MM.1S (cell line): Measurements from ENCODE around the gene RPTOR.

Experiments
- DNase-seq: peaks from one replicate; pipeline ENCODE4 v3.0.0-alpha.2; 2015
- H2AFZ ChIP-seq: fragments of 300-600 bp; sonication (generic); 2 replicates; pipeline ENCODE4 v1.6.0; 2016; ENCODE audit warnings: antibody characterized with exemption, low read length
- H3F3A ChIP-seq: fragments of 300-600 bp; sonication (generic); 2 replicates; pipeline ENCODE4 v1.6.1; 2016; ENCODE audit warnings: mild to moderate bottlenecking, antibody characterized with exemption, low read length, moderate library complexity, mixed read lengths; ENCODE audit not compliant: insufficient read depth
- H3K27ac ChIP-seq: fragments of 300-600 bp; sonication (generic); 2 replicates; pipeline ENCODE4 v1.5.1; 2016; ENCODE audit warnings: mild to moderate bottlenecking, low read length
- H3K27me3 ChIP-seq: fragments of 300-600 bp; sonication (generic); replicated peaks from 2 replicates; pipeline ENCODE4 v1.6.0; 2016; ENCODE audit warnings: low read length; ENCODE audit not compliant: insufficient read depth
- H3K36me3 ChIP-seq: fragments of 300-600 bp; sonication (generic); replicated peaks from 2 replicates; pipeline ENCODE4 v1.6.1; 2016; ENCODE audit warnings: mild to moderate bottlenecking, low read length, mixed read lengths; ENCODE audit not compliant: insufficient read depth
- H3K4me1 ChIP-seq: fragments of 300-600 bp; sonication (generic); 2 replicates; pipeline ENCODE4 v1.6.1; 2016; ENCODE audit warnings: low read length, mixed read lengths
- H3K4me2 ChIP-seq: fragments of 300-600 bp; sonication (generic); 2 replicates; pipeline ENCODE4 v1.6.0; 2016; ENCODE audit warnings: low read depth, low read length
- H3K4me3 ChIP-seq: fragments of 300-600 bp; sonication (generic); 2 replicates; pipeline ENCODE4 v1.5.1; 2016; ENCODE audit warnings: low read length, mixed read lengths
- H3K79me2 ChIP-seq: fragments of 300-600 bp; sonication (generic); 2 replicates; pipeline ENCODE4 v1.6.1; 2016; ENCODE audit warnings: mixed run types, low read length, mixed read lengths
- H3K9ac ChIP-seq: fragments of 300-600 bp; sonication (generic); 2 replicates; pipeline ENCODE4 v1.6.1; 2016; ENCODE audit warnings: low read length, mixed read lengths
- H3K9me2 ChIP-seq: fragments of 300-600 bp; sonication (generic); replicated peaks from 2 replicates; pipeline ENCODE4 v1.6.1; 2016; ENCODE audit warnings: mild to moderate bottlenecking, low read length, mixed read lengths; ENCODE audit not compliant: insufficient read depth
- H3K9me3 ChIP-seq: fragments of 300-600 bp; sonication (generic); replicated peaks from 2 replicates; pipeline ENCODE4 v1.6.1; 2016; ENCODE audit warnings: mild to moderate bottlenecking, low read length, mixed read lengths; ENCODE audit not compliant: insufficient read depth
- H4K20me1 ChIP-seq: fragments of 300-600 bp; sonication (generic); 2 replicates; pipeline ENCODE4 v1.6.1; 2016; ENCODE audit warnings: mild to moderate bottlenecking, low read length, moderate library complexity, mixed read lengths; ENCODE audit not compliant: insufficient read depth
- EZH2 ChIP-seq: fragments of 300-600 bp; sonication (generic); optimal IDR thresholded peaks from 2 replicates; pipeline ENCODE3; 2017; ENCODE audit warnings: low read depth, mild to moderate bottlenecking, antibody characterized with exemption, low read length, mixed read lengths
- EZH2phosphoT487 ChIP-seq: fragments of 300-600 bp; sonication (generic); IDR thresholded peaks from 2 replicates; pipeline ENCODE4 v1.6.1; 2018; ENCODE audit warnings: antibody characterized with exemption, low read length
- TF ChIP-seq, protein P1 (sequence below): fragments of 300-600 bp; sonication (generic); IDR thresholded peaks from 2 replicates; pipeline ENCODE4 v1.5.1; 2016; ENCODE audit warnings: antibody characterized with exemption, low read length, mixed read lengths

RPTOR gene

DNA sequence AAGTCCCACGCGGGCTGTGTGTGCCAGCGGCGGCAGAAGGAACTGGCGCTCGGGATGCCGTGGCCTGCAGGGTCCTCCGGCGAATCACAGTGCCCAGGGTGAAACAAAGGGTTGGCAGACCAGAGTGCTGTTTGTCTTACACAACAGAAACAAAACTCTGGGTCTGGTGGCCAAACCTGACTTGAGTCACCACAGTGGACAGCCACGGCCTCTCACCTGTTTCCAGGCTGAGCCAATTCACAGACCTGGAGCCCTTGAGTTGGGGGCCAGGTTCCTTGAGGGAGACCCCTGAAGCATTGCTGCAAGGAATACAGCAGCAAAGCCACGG, 444.9 kb downstream of the RPTOR start:
- Histone ChIP-seq H3K4me1 (peaks cover 8% of the 10 kb centered on the region), H3K36me3 (no peaks in the 10 kb centered on the region), H3K79me2 (peaks cover 20% of the 10 kb centered on the region), H3K9me3 (no peaks in the 10 kb centered on the region), H3K9me2 (no peaks in the 10 kb centered on the region), H3K4me3 (no peak overlapping the region), H3F3A (no peaks in the 10 kb centered on the region), H3K27ac (no peak overlapping the region), H3K9ac (no peak overlapping the region), H3K27me3 (peaks cover 21% of the 10 kb centered on the region), H2AFZ (peak overlapping the region; percentile 40; the same call in 1 of the 2 replicates), H4K20me1 (no peaks in the 10 kb centered on the region), H3K4me2 (peak overlapping the region; percentile 60; the same call in 1 of the 2 replicates)
- DNase-seq = no peak
- TF ChIP-seq EZH2 (no peak), EZH2phosphoT487 (no peak)
- TF ChIP-seq, protein P1, sequence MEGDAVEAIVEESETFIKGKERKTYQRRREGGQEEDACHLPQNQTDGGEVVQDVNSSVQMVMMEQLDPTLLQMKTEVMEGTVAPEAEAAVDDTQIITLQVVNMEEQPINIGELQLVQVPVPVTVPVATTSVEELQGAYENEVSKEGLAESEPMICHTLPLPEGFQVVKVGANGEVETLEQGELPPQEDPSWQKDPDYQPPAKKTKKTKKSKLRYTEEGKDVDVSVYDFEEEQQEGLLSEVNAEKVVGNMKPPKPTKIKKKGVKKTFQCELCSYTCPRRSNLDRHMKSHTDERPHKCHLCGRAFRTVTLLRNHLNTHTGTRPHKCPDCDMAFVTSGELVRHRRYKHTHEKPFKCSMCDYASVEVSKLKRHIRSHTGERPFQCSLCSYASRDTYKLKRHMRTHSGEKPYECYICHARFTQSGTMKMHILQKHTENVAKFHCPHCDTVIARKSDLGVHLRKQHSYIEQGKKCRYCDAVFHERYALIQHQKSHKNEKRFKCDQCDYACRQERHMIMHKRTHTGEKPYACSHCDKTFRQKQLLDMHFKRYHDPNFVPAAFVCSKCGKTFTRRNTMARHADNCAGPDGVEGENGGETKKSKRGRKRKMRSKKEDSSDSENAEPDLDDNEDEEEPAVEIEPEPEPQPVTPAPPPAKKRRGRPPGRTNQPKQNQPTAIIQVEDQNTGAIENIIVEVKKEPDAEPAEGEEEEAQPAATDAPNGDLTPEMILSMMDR = no peak

DNA sequence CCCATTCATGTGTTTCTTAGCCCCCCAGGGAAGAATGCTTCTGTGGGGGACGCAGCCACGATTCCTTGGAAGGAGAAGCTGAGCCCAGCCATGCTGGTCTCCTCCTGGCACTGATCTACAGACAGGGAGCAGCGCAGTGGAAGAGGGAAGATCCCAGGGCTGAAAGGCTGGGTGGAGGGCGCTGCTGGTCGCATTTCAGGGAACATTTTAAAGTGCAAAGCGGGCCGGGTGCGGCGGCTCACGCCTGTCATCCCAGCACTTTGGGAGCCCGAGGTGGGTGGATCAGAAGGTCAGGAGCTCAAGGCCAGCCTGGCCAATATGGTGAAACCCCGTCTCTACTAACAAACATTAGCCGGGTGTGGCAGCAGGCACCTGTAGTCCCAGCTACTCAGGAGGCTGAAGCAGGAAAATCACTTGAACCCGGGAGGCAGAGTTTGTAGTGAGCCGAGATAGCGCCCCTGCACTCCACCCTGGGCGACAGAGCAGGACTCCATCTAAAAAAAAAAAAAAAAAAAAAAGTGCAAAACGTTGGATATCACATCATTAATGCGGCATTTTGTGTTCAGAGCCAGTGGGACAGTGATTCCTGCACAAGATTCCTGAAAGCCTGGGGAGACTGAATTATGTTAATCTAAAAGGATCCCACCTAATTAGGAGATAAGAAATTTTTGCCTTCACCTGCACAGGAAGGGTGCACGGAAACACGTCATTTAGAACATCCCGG, 446.4 kb downstream of the RPTOR start:
- no peak for DNase-seq
- Histone ChIP-seq H3K4me3 (peak overlapping the region; percentile 71), H3K4me2 (peak overlapping the region; percentile 73), H3K36me3 (no peaks in the 10 kb centered on the region), H3K9me3 (no peaks in the 10 kb centered on the region), H3K27ac (no peak overlapping the region), H3K79me2 (peaks cover 20% of the 10 kb centered on the region), H4K20me1 (no peaks in the 10 kb centered on the region), H3K27me3 (peaks cover 17% of the 10 kb centered on the region), H3K9ac (peak overlapping the region; percentile 62), H2AFZ (peak overlapping the region; percentile 86), H3K9me2 (no peaks in the 10 kb centered on the region), H3K4me1 (peaks cover 8% of the 10 kb centered on the region), H3F3A (no peaks in the 10 kb centered on the region)
- TF ChIP-seq, protein P1 = no peak
- TF ChIP-seq EZH2phosphoT487 = no peak

GRCh38 chr17:80991645-80992076, 447.0 kb downstream of the RPTOR start, which contains the start of gene CHMP6:
Gene CHMP6, plus strand, starts transcription at chr17:80991841. Its CDS starts 78 bp downstream, at chr17:80991919.
- H3K79me2 ChIP-seq = peaks cover 20% of the 10 kb centered on the region
- H3K4me1 ChIP-seq = peaks cover 8% of the 10 kb centered on the region
- H2AFZ ChIP-seq = peak within 1 kb of the TSS; percentile 86
- no peak within 1 kb of the TSS for H3K27ac ChIP-seq
- H3K9me2 ChIP-seq = no peaks in the 10 kb centered on the region
- peak; percentile 73 for DNase-seq
- H3K36me3 ChIP-seq = no peaks in the 10 kb centered on the region; the same call in 1 of the 2 replicates
- H3K9ac ChIP-seq = peak within 1 kb of the TSS; percentile 62
- H3K4me3 ChIP-seq = peak within 1 kb of the TSS; percentile 71
- no peak for TF ChIP-seq EZH2
- no peak for TF ChIP-seq EZH2phosphoT487
- TF ChIP-seq, protein P1 = no peak
- H3F3A ChIP-seq = no peaks in the 10 kb centered on the region
- peaks cover 17% of the 10 kb centered on the region for H3K27me3 ChIP-seq
- peak within 1 kb of the TSS; percentile 81 for H3K4me2 ChIP-seq
- H3K9me3 ChIP-seq = no peaks in the 10 kb centered on the region
- H4K20me1 ChIP-seq = no peaks in the 10 kb centered on the region
